Caco-2 (cell line): ENCODE results near the gene TEX14. TPM values are rescaled to one million over a fixed set of nuclear protein-coding genes. Genes with fewer than 3 reads are reported as not detected.

Experiments
- BruUV-seq: library from RNA; stranded (reverse); fragments of 400-500 nt; replicated peaks from 2 replicates; lab custom pipeline; 2021; lab: Mats Ljungman, UMichigan
- CTCF ChIA-PET: fragments of 300-600 bp; sonication (Branson Sonifier 250); formaldehyde crosslinking; loops from one replicate; lab custom pipeline; 2022; ENCODE audit warnings: antibody characterized with exemption; lab: Charles Lee
- POLR2A ChIA-PET: fragments of 300-600 bp; sonication (Branson Sonifier 250); formaldehyde crosslinking; loops from one replicate; lab custom pipeline; 2022; ENCODE audit warnings: antibody characterized with exemption; lab: Charles Lee
- DNase-seq, 2 experiments: peaks; one replicate each; pipeline versions ENCODE4 v3.0.0 to v3.0.0-alpha.2; 2020 to 2022
- H3K27me3 ChIP-seq: replicated peaks from 2 replicates; pipeline ENCODE4 v1.6.0; 2011; ENCODE audit warnings: low read length; ENCODE audit not compliant: control insufficient read depth, insufficient read depth
- H3K36me3 ChIP-seq: 2 replicates; pipeline ENCODE4 v1.5.1; 2011; ENCODE audit warnings: low read length; ENCODE audit not compliant: control insufficient read depth, insufficient read depth
- H3K4me1 ChIP-seq: fragments of 250-450 bp; sonication (Bioruptor Pico); 2 replicates; pipeline ENCODE4 v1.5.1; 2020; ENCODE audit warnings: mild to moderate bottlenecking
- H3K4me3 ChIP-seq: 2 replicates; pipeline ENCODE4 v1.5.1; 2011; ENCODE audit warnings: low read depth, mild to moderate bottlenecking, control low read depth, low read length
- H3K9me3 ChIP-seq: fragments of 250-450 bp; sonication (Bioruptor Pico); 2 replicates; pipeline ENCODE4 v1.5.1; 2020; ENCODE audit warnings: mild to moderate bottlenecking, moderate library complexity
- H3K27ac Mint-ChIP-seq: one replicate; pipeline ENCODE4 v1.8.0; 2022; ENCODE audit warnings: mixed read lengths; ENCODE audit not compliant: unreplicated experiment
- H3K27me3 Mint-ChIP-seq: one replicate; pipeline ENCODE4 v1.8.0; 2022; ENCODE audit warnings: mixed read lengths; ENCODE audit not compliant: insufficient read depth, unreplicated experiment
- H3K36me3 Mint-ChIP-seq: one replicate; pipeline ENCODE4 v1.8.0; 2022; ENCODE audit warnings: mild to moderate bottlenecking, mixed read lengths; ENCODE audit not compliant: insufficient read depth, unreplicated experiment
- H3K4me1 Mint-ChIP-seq: one replicate; pipeline ENCODE4 v1.8.0; 2022; ENCODE audit warnings: low read depth, mixed read lengths; ENCODE audit not compliant: unreplicated experiment
- H3K4me3 Mint-ChIP-seq: one replicate; pipeline ENCODE4 v1.8.0; 2022; ENCODE audit warnings: mild to moderate bottlenecking, moderate library complexity, mixed read lengths; ENCODE audit not compliant: unreplicated experiment
- H3K9me3 Mint-ChIP-seq: one replicate; pipeline ENCODE4 v1.8.0; 2022; ENCODE audit warnings: mixed read lengths; ENCODE audit not compliant: unreplicated experiment
- intact Hi-C: fragments of 100-400 bp; cut with micrococcal nuclease; formaldehyde crosslinking; loops from one replicate; pipeline ENCODE4 v1.10.0; 2022; ENCODE audit not compliant: unreplicated experiment
- total RNA-seq: library from RNA; stranded (reverse); gene quantifications from 2 replicates; pipeline ENCODE4 v1.2.3, GENCODE V29; 2022
- TF ChIP-seq, protein P1 (sequence below), 2 experiments: fragments of 200-600 bp in 1 of 2; IDR thresholded peaks; 1 replicate in 1 of 2; 2 replicates in 1 of 2; pipeline versions ENCODE4 v1.5.1 to v1.8.0; 2011 to 2022; ENCODE audit warnings: antibody characterized with exemption in 1 of 2, control low read depth in 1 of 2, inconsistent platforms in 1 of 2, low read depth in 1 of 2, low read length in 1 of 2, mild to moderate bottlenecking in 1 of 2, moderate library complexity in 1 of 2; ENCODE audit not compliant: insufficient read depth in 1 of 2, severe bottlenecking in 1 of 2, unreplicated experiment in 1 of 2

Gene TEX14
- total RNA-seq, 1 experiment from 2014 or later = 0.54 TPM

- Histone ChIP-seq H3K27me3 (no peaks in the 10 kb centered on the region), H3K4me1 (0 out of 2 replicates have a peak, but pooled peaks cover 8% of the 10 kb centered on the region), H3K36me3 (peaks cover 16% of the 10 kb centered on the region), H3K9me3 (no peaks in the 10 kb centered on the region), H3K4me3 (no peak overlapping the region)
- TF ChIP-seq, protein P1, sequence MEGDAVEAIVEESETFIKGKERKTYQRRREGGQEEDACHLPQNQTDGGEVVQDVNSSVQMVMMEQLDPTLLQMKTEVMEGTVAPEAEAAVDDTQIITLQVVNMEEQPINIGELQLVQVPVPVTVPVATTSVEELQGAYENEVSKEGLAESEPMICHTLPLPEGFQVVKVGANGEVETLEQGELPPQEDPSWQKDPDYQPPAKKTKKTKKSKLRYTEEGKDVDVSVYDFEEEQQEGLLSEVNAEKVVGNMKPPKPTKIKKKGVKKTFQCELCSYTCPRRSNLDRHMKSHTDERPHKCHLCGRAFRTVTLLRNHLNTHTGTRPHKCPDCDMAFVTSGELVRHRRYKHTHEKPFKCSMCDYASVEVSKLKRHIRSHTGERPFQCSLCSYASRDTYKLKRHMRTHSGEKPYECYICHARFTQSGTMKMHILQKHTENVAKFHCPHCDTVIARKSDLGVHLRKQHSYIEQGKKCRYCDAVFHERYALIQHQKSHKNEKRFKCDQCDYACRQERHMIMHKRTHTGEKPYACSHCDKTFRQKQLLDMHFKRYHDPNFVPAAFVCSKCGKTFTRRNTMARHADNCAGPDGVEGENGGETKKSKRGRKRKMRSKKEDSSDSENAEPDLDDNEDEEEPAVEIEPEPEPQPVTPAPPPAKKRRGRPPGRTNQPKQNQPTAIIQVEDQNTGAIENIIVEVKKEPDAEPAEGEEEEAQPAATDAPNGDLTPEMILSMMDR (IDR thresholded peaks at IDR 0.05; ENCODE audit: insufficient read depth in 1 of 2, low read depth in 1 of 2, low read length in 1 of 2, severe bottlenecking in 1 of 2, unreplicated experiment in 1 of 2) = no peak
- ChIA-PET POLR2A (no interaction called here), CTCF (no interaction called here)
- DNase-seq = no peak
- intact Hi-C loops = no loop called here
- H3K9me3 Mint-ChIP-seq = no peaks in the 10 kb centered on the region
- no peaks in the 10 kb centered on the region for H3K27me3 Mint-ChIP-seq
- H3K4me1 Mint-ChIP-seq = peaks cover 13% of the 10 kb centered on the region
- H3K36me3 Mint-ChIP-seq = peaks cover 75% of the 10 kb centered on the region
- no TSS peak for BruUV-seq
- H3K4me3 Mint-ChIP-seq = no peak overlapping the region
- H3K27ac Mint-ChIP-seq = no peak overlapping the region
Measured at GRCh38 chr17:58508341-58509067, 183.3 kb downstream of the TEX14 start.

GRCh38 chr17:58507123-58507634, 184.7 kb downstream of the TEX14 start:
- TF ChIP-seq, protein P1 (IDR thresholded peaks at IDR 0.05; ENCODE audit: insufficient read depth in 1 of 2, low read depth in 1 of 2, low read length in 1 of 2, severe bottlenecking in 1 of 2, unreplicated experiment in 1 of 2) = no peak
- no TSS peak for BruUV-seq
- Mint-ChIP-seq H3K9me3 (no peaks in the 10 kb centered on the region), H3K4me1 (peaks cover 5% of the 10 kb centered on the region), H3K27me3 (no peaks in the 10 kb centered on the region), H3K27ac (no peak overlapping the region), H3K4me3 (no peak overlapping the region), H3K36me3 (peaks cover 81% of the 10 kb centered on the region)
- ChIA-PET CTCF (no interaction called here), POLR2A (no interaction called here)
- Histone ChIP-seq H3K4me1 (no peaks in the 10 kb centered on the region), H3K9me3 (no peaks in the 10 kb centered on the region), H3K36me3 (peaks cover 16% of the 10 kb centered on the region), H3K27me3 (no peaks in the 10 kb centered on the region), H3K4me3 (no peak overlapping the region)
- intact Hi-C loops = no loop called here
- DNase-seq = no peak

Other genes starting within 250 kb of the TEX14 start
- gene HSF5, start 203.6 kb downstream of the TEX14 start, total RNA-seq = 0.98 and 1.1 TPM in 2 replicates
- gene MTMR4, start 177.4 kb downstream of the TEX14 start, total RNA-seq = 62.6 and 73.6 TPM in 2 replicates
- gene RAD51C, start 557 bp upstream of the TEX14 start, total RNA-seq = 59.0 and 61.2 TPM in 2 replicates
- 0.09 TPM in 2 replicates for gene PPM1E, start 63.8 kb upstream of the TEX14 start, total RNA-seq